GM21825 (cell line): ENCODE measurements around the gene SBDS.
"Not testable (repeated sequence)": the region's sequence is repeated elsewhere in the genome, so short reads cannot be mapped to it uniquely, and the experiment has no call there.

Source experiments
- ATAC-seq: cut with Tn5 transposase; IDR thresholded peaks from one replicate; pipeline ENCODE4 v1.9.1; 2021; ENCODE audit warnings: mild to moderate bottlenecking, moderate library complexity; ENCODE audit not compliant: unreplicated experiment

SBDS gene

DNA sequence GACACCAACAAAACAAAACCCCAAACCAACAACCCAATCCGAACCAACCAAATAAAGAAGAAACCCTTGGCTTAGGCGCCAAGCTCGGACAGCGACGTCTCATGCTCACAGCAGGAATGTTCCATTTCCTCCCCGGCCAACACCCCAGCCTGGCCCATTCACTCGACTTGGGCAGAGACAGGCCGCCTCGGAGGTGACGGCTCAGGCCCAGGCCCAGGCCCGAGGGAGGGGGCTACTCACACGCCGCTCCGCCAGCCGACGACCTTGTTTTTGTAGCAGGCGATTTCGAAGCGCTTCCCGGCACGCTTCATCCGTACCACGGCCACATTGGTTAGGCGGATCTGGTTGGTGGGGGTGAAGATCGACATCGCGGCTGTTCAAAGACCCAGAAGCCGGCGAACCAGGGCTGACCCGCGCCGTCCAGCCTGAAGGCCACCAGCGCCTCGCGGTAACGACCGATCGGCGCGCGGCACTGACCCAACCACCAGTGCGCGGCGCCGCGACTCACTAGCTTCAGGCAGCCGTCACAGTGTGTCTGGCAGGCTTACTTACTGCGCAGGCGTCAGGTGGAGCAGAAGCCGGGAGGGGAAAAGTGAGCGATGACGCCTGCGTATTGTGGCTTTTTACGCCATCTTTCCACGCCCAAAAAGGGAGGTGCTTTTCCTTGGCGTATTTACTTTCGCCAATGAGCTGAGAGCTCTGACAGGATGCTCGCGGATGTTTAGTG lies at the start of gene SBDS:
Gene SBDS, minus strand, starts transcription at position 537 of the 727 bp plus-strand sequence. Its CDS starts 169 bp downstream, at position 368.
- peak; percentile 68 for ATAC-seq

DNA sequence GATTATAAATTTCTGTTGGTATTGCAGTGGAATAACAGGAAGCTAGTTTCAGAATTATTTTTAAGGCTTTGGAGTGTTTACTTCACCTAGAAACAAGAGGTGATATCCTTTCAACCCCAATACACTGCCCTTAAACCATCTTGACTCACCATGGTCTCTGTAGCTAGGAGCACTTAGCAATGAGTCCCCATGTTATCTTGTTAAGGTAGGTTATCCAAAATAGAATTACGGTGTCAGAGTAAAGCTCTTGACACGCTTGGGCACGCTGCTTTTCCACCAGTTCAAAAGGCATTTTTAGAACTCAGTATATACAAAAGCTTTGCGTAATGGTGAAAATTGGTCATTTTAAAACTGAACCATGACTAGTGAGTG lies 48.2 kb upstream of the SBDS start:
- ATAC-seq = not testable (repeated sequence)

DNA sequence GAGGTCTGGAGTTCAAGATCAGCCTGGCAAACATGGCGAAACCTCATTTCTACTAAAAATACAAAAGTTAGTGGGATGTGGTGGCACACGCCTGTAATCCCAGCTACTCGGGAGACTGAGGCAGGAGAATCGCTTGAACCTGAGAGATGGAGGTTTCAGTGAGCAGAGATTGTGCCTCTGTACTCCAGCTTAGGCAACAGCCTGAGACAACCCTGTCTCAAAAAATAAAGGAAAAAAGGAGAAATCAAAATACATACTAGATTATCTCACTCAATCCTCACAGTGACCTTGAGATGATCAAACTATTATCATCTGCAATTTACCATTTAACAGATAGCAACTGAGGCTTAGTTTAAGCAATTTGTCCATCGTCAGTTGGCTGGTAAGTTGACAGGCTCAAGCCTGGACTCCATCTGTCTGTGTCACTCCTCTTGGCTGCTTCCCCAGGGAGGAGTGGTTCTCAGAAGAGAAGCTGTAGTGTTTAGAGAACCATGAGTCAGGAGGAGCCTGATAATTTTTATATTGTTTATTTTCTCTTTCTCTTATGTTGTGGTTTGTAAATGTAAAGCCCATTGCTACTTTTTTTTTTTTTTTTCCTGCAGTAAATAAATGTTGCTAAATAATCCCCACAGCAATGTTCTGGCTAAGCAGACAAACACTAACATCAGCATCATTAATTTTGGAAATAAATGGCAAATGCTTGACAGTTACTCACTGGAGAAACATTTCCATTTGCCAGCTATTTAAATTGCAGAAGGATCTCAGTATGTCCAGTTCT lies 47.6 kb upstream of the SBDS start:
- not testable (repeated sequence) for ATAC-seq

DNA sequence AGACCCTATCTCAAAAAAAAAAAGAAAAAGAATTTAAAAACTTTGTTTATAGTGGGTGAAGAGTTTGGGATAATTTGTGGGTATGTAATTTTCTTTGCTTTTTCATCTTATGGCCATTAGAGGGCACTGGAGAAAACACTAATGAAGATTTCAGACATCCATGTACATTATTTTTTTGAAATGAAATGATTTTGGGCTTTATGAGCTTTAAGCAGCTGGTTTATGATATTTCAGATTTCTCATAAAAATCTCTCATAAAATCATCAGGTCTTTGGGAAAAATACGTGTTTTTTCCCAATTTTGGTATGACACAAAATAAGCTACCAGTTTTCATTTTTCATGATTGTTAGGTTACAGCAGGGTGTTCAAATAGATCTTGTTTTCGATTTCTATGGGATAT lies 45.4 kb upstream of the SBDS start:
- ATAC-seq = not testable (repeated sequence)

- ATAC-seq = not testable (repeated sequence)
Observed at GRCh38 chr7:67036432-67037395, 41.3 kb upstream of the SBDS start.

- ATAC-seq = no peak
Observed at GRCh38 chr7:67033251-67033650, 37.9 kb upstream of the SBDS start.

DNA sequence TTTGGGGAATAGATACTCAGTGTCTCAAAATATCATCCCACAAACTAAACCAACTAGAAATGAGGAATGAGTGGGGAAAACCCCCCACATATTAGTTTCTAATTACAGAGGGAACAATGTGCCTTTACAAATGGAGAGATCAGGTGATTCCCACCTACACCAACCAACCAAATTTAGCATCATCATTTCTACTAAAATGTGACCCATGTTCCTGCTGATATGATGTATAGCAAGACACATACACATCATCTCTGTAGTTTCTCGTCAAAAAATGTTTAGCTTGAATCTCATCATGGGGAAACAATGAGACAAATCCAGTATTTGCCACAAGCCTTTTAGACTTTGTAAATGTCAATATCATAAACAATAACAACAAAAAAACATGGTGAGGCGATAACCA lies 36.3 kb upstream of the SBDS start:
- ATAC-seq = not testable (repeated sequence)

DNA sequence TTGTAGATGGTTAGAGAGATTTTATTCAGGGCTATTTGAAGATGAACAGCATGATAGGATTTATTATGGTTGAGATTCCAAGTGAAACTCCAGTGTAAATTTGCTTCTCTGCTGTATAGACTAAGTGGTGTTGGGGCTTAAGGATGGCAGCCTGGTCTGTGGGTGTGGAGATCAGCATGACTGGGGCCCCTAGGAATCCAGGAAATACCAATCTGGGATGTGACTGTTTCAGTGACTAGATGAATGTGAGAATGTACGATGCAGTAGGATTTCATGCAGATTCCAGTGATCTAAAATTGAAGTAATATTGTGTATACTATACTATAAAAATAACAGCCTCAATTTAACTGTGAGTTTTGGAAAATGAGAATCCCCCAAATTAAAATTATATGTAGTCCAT lies 30.1 kb upstream of the SBDS start:
- not testable (repeated sequence) for ATAC-seq

DNA sequence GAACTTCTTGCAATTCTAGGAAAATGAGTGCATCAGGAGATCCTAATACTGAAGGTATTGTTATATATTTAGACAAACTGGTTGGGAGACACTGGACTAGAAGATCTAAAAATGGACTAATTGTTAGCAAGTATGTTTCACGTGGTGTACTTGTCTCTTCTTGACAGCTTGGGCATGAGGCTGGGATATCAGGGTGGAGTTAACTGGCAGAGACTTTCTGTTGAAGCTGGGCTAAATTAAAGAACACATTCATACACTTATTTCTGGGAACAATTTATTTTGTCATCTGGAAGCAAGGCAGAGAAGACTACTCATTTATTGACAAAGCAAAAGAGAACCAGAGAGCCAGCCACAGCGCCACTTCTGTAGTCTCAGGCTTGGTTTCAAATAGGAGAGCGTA lies 27.1 kb upstream of the SBDS start:
- no peak for ATAC-seq

DNA sequence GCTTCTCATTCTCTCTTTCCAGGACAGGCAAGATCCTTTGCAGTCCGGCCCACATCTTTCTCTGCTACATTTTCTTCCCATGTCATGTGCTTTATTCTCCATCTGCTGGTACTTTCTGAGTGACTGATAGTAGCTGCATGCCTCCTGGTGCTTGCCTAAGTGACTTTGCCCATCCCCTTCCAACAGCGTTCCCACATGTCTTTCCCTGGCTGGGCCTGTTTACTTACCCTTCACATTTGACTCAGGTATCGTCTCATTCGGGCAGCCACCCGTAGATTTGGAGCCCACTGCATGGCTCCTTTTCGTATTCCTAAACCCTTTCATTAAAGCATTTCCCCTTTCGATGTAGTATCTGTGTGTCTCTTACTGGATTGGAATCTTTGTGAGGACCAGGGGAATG lies 25.9 kb upstream of the SBDS start:
- no peak for ATAC-seq

DNA sequence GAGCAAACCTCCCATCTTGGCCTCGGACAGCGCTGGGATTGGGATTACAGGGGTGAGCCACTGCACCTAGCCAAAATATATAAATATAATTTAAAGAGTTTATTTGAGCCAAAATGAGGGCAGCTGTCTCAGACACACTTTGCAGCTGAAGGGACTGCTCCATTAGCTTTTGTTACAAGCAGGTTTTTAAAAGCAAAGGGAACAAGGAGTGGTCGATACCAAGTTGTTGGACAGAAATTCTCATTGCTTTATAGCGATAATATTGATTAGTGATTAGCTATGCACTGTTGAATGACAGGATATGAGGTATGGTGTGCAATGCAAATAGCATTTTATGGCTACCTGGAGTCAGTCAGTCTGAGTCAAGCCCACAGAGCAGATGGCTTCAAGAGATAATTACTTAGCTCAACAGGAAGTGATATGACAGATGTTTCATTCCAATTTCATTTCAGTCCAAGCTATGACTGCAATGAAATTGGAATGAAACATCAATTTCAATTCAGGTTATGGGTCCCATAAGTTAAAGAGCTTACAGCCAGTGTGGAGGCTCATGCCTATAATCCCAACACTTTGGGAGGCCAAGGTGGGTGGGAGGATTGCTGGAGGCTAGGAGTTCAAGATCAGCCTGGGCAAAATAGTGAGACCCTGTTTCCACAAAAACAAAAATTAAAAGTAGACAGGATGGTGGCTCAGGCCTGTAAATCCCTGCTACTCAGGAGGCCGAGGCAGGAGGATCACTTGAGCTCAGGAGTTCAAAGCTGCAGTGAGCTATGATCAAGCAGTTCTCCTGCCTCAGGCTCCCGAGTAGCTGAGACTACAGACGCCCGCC lies 24.4 kb upstream of the SBDS start:
- ATAC-seq = no peak

DNA sequence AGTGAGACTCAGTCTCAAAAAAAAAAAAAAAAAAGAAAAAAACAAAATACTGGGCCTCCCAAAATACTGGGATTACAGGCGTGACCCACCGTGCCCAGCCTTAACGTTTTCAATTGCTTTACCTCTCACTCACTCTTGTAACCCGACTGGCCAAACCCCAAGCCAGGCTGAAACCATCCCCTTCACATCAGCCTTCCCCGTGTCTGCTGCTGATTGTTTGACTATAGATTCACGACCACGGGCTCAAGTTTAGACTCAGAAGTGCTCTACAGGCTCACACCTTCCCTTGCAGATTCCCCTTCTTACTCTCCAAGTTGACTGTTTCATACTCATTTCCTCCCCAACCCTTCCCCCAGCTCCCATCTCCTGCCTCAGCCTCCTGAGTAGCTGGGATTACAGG lies 23.6 kb upstream of the SBDS start:
- no peak for ATAC-seq

DNA sequence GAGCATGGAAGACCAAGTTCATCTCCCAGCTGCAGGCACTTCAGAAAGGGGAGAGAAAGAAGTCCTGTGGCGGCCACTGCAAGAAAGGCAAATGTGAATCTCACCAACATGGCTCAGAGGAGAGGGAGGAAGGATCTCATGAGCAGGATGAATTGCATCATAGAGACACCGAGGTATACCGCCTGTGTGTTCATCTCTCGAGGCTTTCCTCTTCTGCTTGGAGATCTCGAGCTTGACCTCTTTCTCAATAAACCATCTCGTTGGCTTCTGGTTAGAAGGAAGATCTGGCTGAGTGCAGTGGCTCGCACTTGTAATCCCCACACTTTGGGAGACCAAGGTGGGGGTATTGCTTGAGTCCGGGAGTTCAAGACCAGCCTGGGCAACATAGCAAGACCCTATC lies 22.6 kb upstream of the SBDS start:
- ATAC-seq = not testable (repeated sequence)

GRCh38 chr7:67014076-67014622 lies 18.8 kb upstream of the SBDS start:
- ATAC-seq = not testable (repeated sequence)

GRCh38 chr7:67009677-67010076 lies 14.3 kb upstream of the SBDS start:
- ATAC-seq = not testable (repeated sequence)

GRCh38 chr7:67008260-67008659 lies 12.9 kb upstream of the SBDS start:
- no peak for ATAC-seq

- no peak for ATAC-seq
Observed at GRCh38 chr7:67006965-67007364, 11.6 kb upstream of the SBDS start.

DNA sequence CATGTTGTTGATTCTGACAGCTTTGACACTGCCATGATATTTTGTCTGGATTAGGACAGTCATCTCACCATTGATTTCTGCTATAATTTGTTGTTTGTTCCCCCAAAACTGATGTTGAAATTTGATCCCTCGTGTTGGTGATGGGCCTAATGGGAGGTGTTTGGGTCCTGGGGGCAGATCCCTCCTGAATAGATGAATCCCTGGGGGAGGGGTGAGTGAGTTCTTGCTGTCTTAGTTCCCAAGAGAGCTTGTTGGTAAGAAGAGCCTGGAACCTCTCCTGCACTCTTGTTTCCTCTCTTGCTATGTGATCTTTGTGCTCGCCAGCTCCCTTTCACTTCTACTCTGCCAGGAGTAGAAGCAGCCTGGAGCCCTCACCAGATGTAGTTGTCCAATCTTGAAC lies 8.8 kb upstream of the SBDS start:
- ATAC-seq = not testable (repeated sequence)

DNA sequence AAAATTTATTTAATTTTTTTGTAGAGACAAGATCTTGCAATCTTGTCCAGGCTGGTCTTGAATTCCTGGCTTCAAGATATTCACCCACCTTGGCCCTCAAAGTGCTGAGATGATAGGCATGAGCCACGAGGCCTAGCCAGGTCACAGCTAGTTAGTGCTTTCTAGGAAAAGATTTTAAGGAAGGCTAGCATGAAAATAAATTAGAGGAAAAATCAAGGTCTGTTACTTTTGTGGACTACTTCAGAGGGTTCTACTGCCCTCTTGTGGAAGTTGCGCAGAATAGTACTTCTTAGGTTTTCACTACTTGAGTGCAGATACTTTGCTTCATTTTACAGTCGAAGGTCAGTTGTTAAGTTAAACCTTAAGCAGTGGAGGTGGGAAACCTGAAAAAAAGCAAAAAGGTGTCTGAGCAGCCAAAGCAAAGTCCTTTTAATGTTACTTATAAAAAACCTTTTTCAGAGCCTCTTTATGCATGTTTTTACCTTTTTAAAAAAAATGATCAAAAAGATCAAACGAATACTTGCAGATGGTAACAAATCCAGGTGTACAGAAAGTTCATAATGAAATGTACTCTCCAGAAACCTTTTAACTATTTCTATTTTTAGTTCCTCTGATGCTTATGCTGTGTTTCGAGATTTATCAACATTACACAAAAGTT lies 5.3 kb upstream of the SBDS start:
- not testable (repeated sequence) for ATAC-seq
